WTC11 (cell line): Measurements from ENCODE around the gene PAK3.

Experiments used
- CTCF ChIP-seq: fragments of 200-600 bp; IDR thresholded peaks from 2 replicates; pipeline ENCODE4 v1.8.0; 2022; ENCODE audit warnings: antibody characterized with exemption
- JUN ChIP-seq: sonication (generic); formaldehyde crosslinking; IDR thresholded peaks from 2 replicates; pipeline ENCODE4 v1.8.0; 2023; ENCODE audit warnings: mild to moderate bottlenecking, missing genetic modification reagents
- TP53 ChIP-seq: sonication (generic); formaldehyde crosslinking; IDR thresholded peaks from 2 replicates; pipeline ENCODE4 v1.8.1; 2023; ENCODE audit warnings: mild to moderate bottlenecking, missing genetic modification reagents

GRCh38 chrX:111200327-111200726 lies 104.3 kb downstream of the PAK3 start:
- TF ChIP-seq CTCF, result no peak
- no peak for TF ChIP-seq JUN (CRISPR knock-in tag)
- no peak for TF ChIP-seq TP53 (CRISPR knock-in tag)
